Stimulated activated CD4-positive, alpha-beta T cell treated with anti-CD3 and anti-CD28 coated beads, Interleukin-2, amount 100 ng/mL, for 4 hours (primary cell): ENCODE measurements around the gene SRGAP3.

ENCODE experiments used
- DNase-seq: peaks from one replicate; pipeline ENCODE4 v3.0.0-alpha.2; 2020; ENCODE audit warnings: low read depth

Gene SRGAP3

GRCh38 chr3:9079676-9080075, 169.8 kb downstream of the SRGAP3 start:
- DNase-seq, result no peak

- DNase-seq, result no peak
Observed at GRCh38 chr3:9078561-9079240, 170.7 kb downstream of the SRGAP3 start.

GRCh38 chr3:9077029-9077428, 172.4 kb downstream of the SRGAP3 start:
- no peak for DNase-seq

- DNase-seq, result no peak
Observed at GRCh38 chr3:9075762-9076161, 173.7 kb downstream of the SRGAP3 start.

- DNase-seq, result no peak
Observed at GRCh38 chr3:9074079-9074478, 175.4 kb downstream of the SRGAP3 start.

GRCh38 chr3:9072667-9073009, 176.8 kb downstream of the SRGAP3 start:
- DNase-seq, result no peak

GRCh38 chr3:9071936-9072666, 177.3 kb downstream of the SRGAP3 start:
- DNase-seq, result no peak

- DNase-seq, result no peak
Observed at GRCh38 chr3:9070961-9071360, 178.5 kb downstream of the SRGAP3 start.

GRCh38 chr3:9069971-9070370, 179.5 kb downstream of the SRGAP3 start:
- DNase-seq, result no peak

GRCh38 chr3:9068051-9068450, 181.4 kb downstream of the SRGAP3 start:
- no peak for DNase-seq

- no peak for DNase-seq
Observed at GRCh38 chr3:9067352-9067975, 182.0 kb downstream of the SRGAP3 start.

- no peak for DNase-seq
Observed at GRCh38 chr3:9066775-9067174, 182.7 kb downstream of the SRGAP3 start.

- DNase-seq, result no peak
Observed at GRCh38 chr3:9066141-9066540, 183.3 kb downstream of the SRGAP3 start.

GRCh38 chr3:9064850-9065249, 184.6 kb downstream of the SRGAP3 start:
- DNase-seq, result no peak

- DNase-seq, result no peak
Observed at GRCh38 chr3:9064251-9064650, 185.2 kb downstream of the SRGAP3 start.

- no peak for DNase-seq
Observed at GRCh38 chr3:9062570-9062969, 186.9 kb downstream of the SRGAP3 start.

- DNase-seq, result no peak
Observed at GRCh38 chr3:9061634-9062033, 187.8 kb downstream of the SRGAP3 start.

GRCh38 chr3:9059489-9060400, 189.7 kb downstream of the SRGAP3 start:
- DNase-seq, result no peak

- DNase-seq, result no peak
Observed at GRCh38 chr3:9056581-9056980, 192.9 kb downstream of the SRGAP3 start.

- no peak for DNase-seq
Observed at GRCh38 chr3:9047452-9048346, 201.7 kb downstream of the SRGAP3 start.

- DNase-seq, result no peak
Observed at GRCh38 chr3:9045371-9045770, 204.1 kb downstream of the SRGAP3 start.
